Measurements from ENCODE around the gene CCL20.

CCL20 gene

GRCh38 chr2:227865291-227865690 is 51.6 kb downstream of the CCL20 start:
- TF ChIP-seq CTCF (IDR thresholded peaks at IDR 0.05; ENCODE audit: low read depth, low read length, missing control alignments): no peak
- H3K4me3 ChIP-seq (ENCODE audit: low read depth, low read length): no peak overlapping the region
- DNase-seq (ENCODE audit: low read depth): no peak
- in situ Hi-C loops (cut with HindIII; ENCODE audit: low sequenced_read_pairs): no loop called here
